ENCODE results near the gene SPARC. TPM values are rescaled to one million over a fixed set of nuclear protein-coding genes. Genes with fewer than 3 reads are reported as not detected.

Gene SPARC
- total RNA-seq, 1 experiment from 2014 or later: 339 TPM

DNA sequence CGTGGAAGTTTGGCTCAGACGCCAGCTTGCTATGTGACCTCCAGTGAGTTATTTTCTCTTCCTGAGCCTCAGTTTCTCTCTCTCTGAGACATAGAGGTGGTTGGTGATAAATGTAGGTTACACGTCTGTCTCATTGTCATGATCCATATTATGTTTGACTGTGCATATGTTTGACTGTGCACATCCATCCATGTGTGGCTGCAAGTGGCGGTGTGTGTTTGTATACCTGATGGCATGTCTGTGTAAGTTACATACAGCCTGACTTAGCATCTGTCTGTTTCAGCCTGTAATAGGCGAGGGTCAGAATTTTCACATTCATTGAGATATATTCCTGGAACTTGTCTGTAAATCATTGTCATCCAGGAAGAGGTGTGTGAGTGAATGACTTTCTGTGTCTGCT lies 3.3 kb downstream of the SPARC start:
- ChIA-PET CTCF (interaction anchor here (0.7 kb wide), 1 partner anchor 24 kb away, joined by 3 read pairs; no protein-coding TSS in a partner anchor), POLR2A (ENCODE audit: low non-redundant PET) (interaction anchor here (0.6 kb wide), 1 partner anchor 11 kb away, joined by 8 read pairs; no protein-coding TSS in a partner anchor)
- Histone ChIP-seq H3K4me1 (ENCODE audit: insufficient read depth, low read length, poor library complexity, severe bottlenecking) (peaks cover 46% of the 10 kb centered on the region), H3K27me3 (replicated peaks; ENCODE audit: insufficient read depth, low read depth, low read length, poor library complexity) (no peaks in the 10 kb centered on the region), H3K36me3 (ENCODE audit: insufficient read depth, low read length, poor library complexity, severe bottlenecking) (no peaks in the 10 kb centered on the region), H3K9me3 (ENCODE audit: low read depth, low read length, poor library complexity, severe bottlenecking) (no peaks in the 10 kb centered on the region), H3K27ac (ENCODE audit: low read depth, low read length, poor library complexity, severe bottlenecking) (no peak overlapping the region), H3K4me3 (ENCODE audit: low read depth, low read length, poor library complexity, severe bottlenecking) (no peak overlapping the region)
- DNase-seq (ENCODE audit: low spot score): no peak
- no peak for TF ChIP-seq EZH2 (IDR thresholded peaks at IDR 0.05; ENCODE audit: borderline replicate concordance, low read depth, low read length, poor library complexity, severe bottlenecking)
- TF ChIP-seq, protein P1, sequence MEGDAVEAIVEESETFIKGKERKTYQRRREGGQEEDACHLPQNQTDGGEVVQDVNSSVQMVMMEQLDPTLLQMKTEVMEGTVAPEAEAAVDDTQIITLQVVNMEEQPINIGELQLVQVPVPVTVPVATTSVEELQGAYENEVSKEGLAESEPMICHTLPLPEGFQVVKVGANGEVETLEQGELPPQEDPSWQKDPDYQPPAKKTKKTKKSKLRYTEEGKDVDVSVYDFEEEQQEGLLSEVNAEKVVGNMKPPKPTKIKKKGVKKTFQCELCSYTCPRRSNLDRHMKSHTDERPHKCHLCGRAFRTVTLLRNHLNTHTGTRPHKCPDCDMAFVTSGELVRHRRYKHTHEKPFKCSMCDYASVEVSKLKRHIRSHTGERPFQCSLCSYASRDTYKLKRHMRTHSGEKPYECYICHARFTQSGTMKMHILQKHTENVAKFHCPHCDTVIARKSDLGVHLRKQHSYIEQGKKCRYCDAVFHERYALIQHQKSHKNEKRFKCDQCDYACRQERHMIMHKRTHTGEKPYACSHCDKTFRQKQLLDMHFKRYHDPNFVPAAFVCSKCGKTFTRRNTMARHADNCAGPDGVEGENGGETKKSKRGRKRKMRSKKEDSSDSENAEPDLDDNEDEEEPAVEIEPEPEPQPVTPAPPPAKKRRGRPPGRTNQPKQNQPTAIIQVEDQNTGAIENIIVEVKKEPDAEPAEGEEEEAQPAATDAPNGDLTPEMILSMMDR (conservative IDR thresholded peaks at IDR 0.05; ENCODE audit: low read depth, low read length): no peak
- intact Hi-C loops (cut with micrococcal nuclease; ENCODE audit: unreplicated experiment): no loop called here
- no TSS peak for BruUV-seq (replicated peaks)

DNA sequence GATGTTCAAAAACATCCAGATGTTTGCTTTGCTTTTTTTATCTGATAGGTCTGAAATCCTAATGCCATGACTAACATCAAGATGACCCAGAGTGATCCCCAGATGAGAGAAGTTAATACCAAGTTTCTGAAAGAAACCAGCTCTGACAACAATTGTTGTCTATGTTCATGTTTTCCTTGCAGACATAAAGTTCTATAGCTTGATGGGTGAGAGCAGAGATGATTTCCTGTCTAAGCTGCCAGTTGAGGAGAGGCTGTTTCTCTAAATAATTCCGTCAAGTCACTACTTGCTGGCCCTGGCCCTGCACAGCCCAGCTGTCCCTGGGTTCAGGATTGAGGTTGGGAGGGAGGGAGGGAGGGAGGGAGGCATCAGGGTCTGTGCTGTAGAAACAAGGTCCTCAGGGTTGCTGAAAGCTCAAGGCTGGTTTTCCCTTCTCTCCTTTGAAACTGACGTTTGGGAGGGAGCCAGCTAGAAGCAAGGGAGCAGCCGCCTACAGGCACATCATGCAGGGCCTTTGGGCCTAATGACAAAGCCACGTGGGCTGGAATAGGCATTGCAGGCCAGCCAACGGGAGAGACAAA lies 3.9 kb downstream of the SPARC start:
- BruUV-seq (replicated peaks): no TSS peak
- Histone ChIP-seq H3K9me3 (ENCODE audit: low read depth, low read length, poor library complexity, severe bottlenecking) (no peaks in the 10 kb centered on the region), H3K27ac (ENCODE audit: low read depth, low read length, poor library complexity, severe bottlenecking) (no peak overlapping the region), H3K36me3 (ENCODE audit: insufficient read depth, low read length, poor library complexity, severe bottlenecking) (no peaks in the 10 kb centered on the region), H3K4me1 (ENCODE audit: insufficient read depth, low read length, poor library complexity, severe bottlenecking) (peaks cover 49% of the 10 kb centered on the region), H3K4me3 (ENCODE audit: low read depth, low read length, poor library complexity, severe bottlenecking) (no peak overlapping the region), H3K27me3 (replicated peaks; ENCODE audit: insufficient read depth, low read depth, low read length, poor library complexity) (no peaks in the 10 kb centered on the region)
- POLR2A ChIA-PET (ENCODE audit: low non-redundant PET): no interaction called here
- DNase-seq (ENCODE audit: low spot score): peak; percentile 17
- intact Hi-C loops (cut with micrococcal nuclease; ENCODE audit: unreplicated experiment): no loop called here
- TF ChIP-seq EZH2 (IDR thresholded peaks at IDR 0.05; ENCODE audit: borderline replicate concordance, low read depth, low read length, poor library complexity, severe bottlenecking): no peak
- TF ChIP-seq, protein P1 (conservative IDR thresholded peaks at IDR 0.05; ENCODE audit: low read depth, low read length): no peak
- CTCF ChIA-PET: interaction anchor here (0.7 kb wide), 1 partner anchor 24 kb away, joined by 3 read pairs; no protein-coding TSS in a partner anchor

- ChIA-PET CTCF (no interaction called here), POLR2A (ENCODE audit: low non-redundant PET) (no interaction called here)
- TF ChIP-seq, protein P1 (conservative IDR thresholded peaks at IDR 0.05; ENCODE audit: low read depth, low read length): no peak
- no peak for TF ChIP-seq EZH2 (IDR thresholded peaks at IDR 0.05; ENCODE audit: borderline replicate concordance, low read depth, low read length, poor library complexity, severe bottlenecking)
- Histone ChIP-seq H3K27me3 (replicated peaks; ENCODE audit: insufficient read depth, low read depth, low read length, poor library complexity) (no peaks in the 10 kb centered on the region), H3K4me1 (ENCODE audit: insufficient read depth, low read length, poor library complexity, severe bottlenecking) (peaks cover 53% of the 10 kb centered on the region), H3K36me3 (ENCODE audit: insufficient read depth, low read length, poor library complexity, severe bottlenecking) (no peaks in the 10 kb centered on the region), H3K27ac (ENCODE audit: low read depth, low read length, poor library complexity, severe bottlenecking) (no peak overlapping the region), H3K4me3 (ENCODE audit: low read depth, low read length, poor library complexity, severe bottlenecking) (no peak overlapping the region), H3K9me3 (ENCODE audit: low read depth, low read length, poor library complexity, severe bottlenecking) (no peaks in the 10 kb centered on the region)
- no TSS peak for BruUV-seq (replicated peaks)
- intact Hi-C loops (cut with micrococcal nuclease; ENCODE audit: unreplicated experiment): no loop called here
- DNase-seq (ENCODE audit: low spot score): no peak
Measured at GRCh38 chr5:151682240-151682639, 4.5 kb downstream of the SPARC start.

Data from A673 (cell line).